ENCODE data around the gene BASP1.
"Not testable (repeated sequence)": the region's sequence is repeated elsewhere in the genome, so short reads cannot be mapped to it uniquely, and the experiment has no call there.

Gene BASP1

GRCh38 chr5:17191574-17191973, 25.9 kb upstream of the BASP1 start:
- not testable (repeated sequence) for DNase-seq

- no peak for DNase-seq
These were observed 25.2 kb upstream of the BASP1 start for GRCh38 chr5:17192191-17192590.

GRCh38 chr5:17196024-17196423, 21.4 kb upstream of the BASP1 start:
- DNase-seq: no peak

GRCh38 chr5:17196697-17197096, 20.7 kb upstream of the BASP1 start:
- no peak for DNase-seq

- peak; percentile 41 for DNase-seq
These were observed 13.9 kb upstream of the BASP1 start for GRCh38 chr5:17203329-17204132.

- DNase-seq: no peak
These were observed 13.3 kb upstream of the BASP1 start for GRCh38 chr5:17204133-17204489.

GRCh38 chr5:17206021-17206420, 11.4 kb upstream of the BASP1 start:
- no peak for DNase-seq

GRCh38 chr5:17212191-17212590, 5.2 kb upstream of the BASP1 start:
- DNase-seq: no peak

GRCh38 chr5:17212996-17213395, 4.4 kb upstream of the BASP1 start:
- DNase-seq: no peak

- DNase-seq: no peak
These were observed 3.5 kb upstream of the BASP1 start for GRCh38 chr5:17213938-17214337.

- DNase-seq: no peak
These were observed 2.5 kb upstream of the BASP1 start for GRCh38 chr5:17214893-17215292.

GRCh38 chr5:17215361-17215760, 2.1 kb upstream of the BASP1 start:
- DNase-seq: no peak

- peak; percentile 94 for DNase-seq
These were observed 1.1 kb upstream of the BASP1 start for GRCh38 chr5:17216176-17216973.

GRCh38 chr5:17216974-17217492, 398 bp upstream of the BASP1 start:
- DNase-seq: peak; percentile 83

GRCh38 chr5:17218353-17219005, 1.0 kb downstream of the BASP1 start:
- DNase-seq: peak; percentile 62

- DNase-seq: peak; percentile 69
These were observed 1.6 kb downstream of the BASP1 start for GRCh38 chr5:17219006-17219422.

- no peak for DNase-seq
These were observed 2.0 kb downstream of the BASP1 start for GRCh38 chr5:17219469-17219868.

- DNase-seq: no peak
These were observed 2.6 kb downstream of the BASP1 start for GRCh38 chr5:17219992-17220391.

GRCh38 chr5:17220469-17220868, 3.0 kb downstream of the BASP1 start:
- DNase-seq: no peak

GRCh38 chr5:17221843-17222636, 4.6 kb downstream of the BASP1 start:
- DNase-seq: no peak

GRCh38 chr5:17222664-17223063, 5.2 kb downstream of the BASP1 start:
- DNase-seq: no peak

- no peak for DNase-seq
These were observed 6.1 kb downstream of the BASP1 start for GRCh38 chr5:17223367-17224185.
